Panc1 (cell line): ENCODE measurements around the gene IL34. TPM values are rescaled to one million over a fixed set of nuclear protein-coding genes. Genes with fewer than 3 reads are reported as not detected.
"Not testable (repeated sequence)": the region's sequence is repeated elsewhere in the genome, so short reads cannot be mapped to it uniquely, and the experiment has no call there.

Experiments
- ATAC-seq: fragments of 200-7000 bp; cut with Tn5 transposase; 2 replicates; pipeline ENCODE4 v1.9.1; 2020; ENCODE audit warnings: mild to moderate bottlenecking, moderate library complexity
- BruUV-seq: library from RNA; stranded (reverse); fragments of 400-500 nt; replicated peaks from 2 replicates; lab custom pipeline; 2021; lab: Mats Ljungman, UMichigan
- CTCF ChIA-PET: fragments of 300-600 bp; sonication (Branson Sonifier 250); formaldehyde crosslinking; loops from one replicate; lab custom pipeline; 2022; ENCODE audit warnings: antibody characterized with exemption; lab: Charles Lee
- POLR2A ChIA-PET: fragments of 300-600 bp; sonication (Branson Sonifier 250); formaldehyde crosslinking; loops from one replicate; lab custom pipeline; 2022; ENCODE audit warnings: antibody characterized with exemption; lab: Charles Lee
- DNase-seq: peaks from one replicate; pipeline ENCODE4 v3.0.0-alpha.2; 2010; ENCODE audit warnings: low read depth, low spot score
- H3K27ac ChIP-seq: 2 replicates; pipeline ENCODE4 v1.5.1; 2011; ENCODE audit warnings: mild to moderate bottlenecking, low read length, inconsistent platforms
- H3K27me3 ChIP-seq: fragments of 200-500 bp; sonication (Bioruptor generic); 2 replicates; pipeline ENCODE4 v1.6.0; 2014; ENCODE audit warnings: low read length, inconsistent platforms; ENCODE audit not compliant: control insufficient read depth, insufficient read depth
- H3K36me3 ChIP-seq: fragments of 200-500 bp; sonication (Bioruptor generic); 2 replicates; pipeline ENCODE4 v1.5.1; 2014; ENCODE audit warnings: inconsistent platforms, mild to moderate bottlenecking, low read length, moderate library complexity; ENCODE audit not compliant: control insufficient read depth, insufficient read depth
- H3K4me1 ChIP-seq: 2 replicates; pipeline ENCODE4 v1.5.1; 2011; ENCODE audit warnings: inconsistent platforms, mild to moderate bottlenecking, low read length, moderate library complexity; ENCODE audit not compliant: control insufficient read depth, insufficient read depth
- H3K4me3 ChIP-seq, 2 experiments: 2 replicates each; pipeline ENCODE4 v1.5.1; 2011 to 2012; ENCODE audit warnings: low read depth in 2 of 2, low read length in 2 of 2, mild to moderate bottlenecking in 2 of 2, inconsistent platforms in 1 of 2, moderate library complexity in 1 of 2
- H3K9me3 ChIP-seq: fragments of 200-500 bp; sonication (Bioruptor generic); 2 replicates; pipeline ENCODE4 v1.5.1; 2014; ENCODE audit warnings: low read depth, mild to moderate bottlenecking, inconsistent platforms, low read length, moderate library complexity; ENCODE audit not compliant: control insufficient read depth, insufficient read depth
- POLR2AphosphoS5 ChIP-seq: IDR thresholded peaks from 2 replicates; pipeline ENCODE4 v1.6.1; 2012; ENCODE audit warnings: mild to moderate bottlenecking, low read depth, low read length, moderate library complexity
- SIN3A ChIP-seq: IDR thresholded peaks from 2 replicates; pipeline ENCODE4 v1.6.1; 2012; ENCODE audit warnings: low read depth, mild to moderate bottlenecking, low read length, moderate library complexity, borderline replicate concordance; ENCODE audit not compliant: insufficient read depth
- TCF7L2 ChIP-seq: IDR thresholded peaks from 2 replicates; pipeline ENCODE4 v1.6.1; 2011; ENCODE audit warnings: mild to moderate bottlenecking, low read depth, low read length, inconsistent platforms
- in situ Hi-C: cut with HindIII; loops from 2 replicates; pipeline ENCODE4 v1.10.0; 2016; ENCODE audit warnings: low sequenced_read_pairs, low pct_unique_long_range_greater_than_20kb
- intact Hi-C: fragments of 100-400 bp; cut with micrococcal nuclease; formaldehyde crosslinking; loops from one replicate; pipeline ENCODE4 v1.10.0; 2022; ENCODE audit not compliant: unreplicated experiment
- total RNA-seq: library from RNA; stranded (reverse); gene quantifications from one replicate; pipeline ENCODE4 v1.2.1, GENCODE V29; 2021; ENCODE audit not compliant: unreplicated experiment
- TF ChIP-seq, protein P1 (sequence below), 2 experiments: IDR thresholded peaks; 2 replicates each; pipeline ENCODE4 v1.6.1; 2011 to 2012; ENCODE audit warnings: low read depth in 2 of 2, control low read depth in 1 of 2, low read length in 1 of 2, mild to moderate bottlenecking in 1 of 2, moderate library complexity in 1 of 2; ENCODE audit not compliant: insufficient read depth in 1 of 2
- TF ChIP-seq, protein P2 (sequence below): fragments of 450-650 bp; IDR thresholded peaks from 2 replicates; pipeline ENCODE4 v1.5.1; 2017; ENCODE audit warnings: mild to moderate bottlenecking

Gene IL34
- total RNA-seq, 1 experiment from 2014 or later = 5.8 TPM

DNA sequence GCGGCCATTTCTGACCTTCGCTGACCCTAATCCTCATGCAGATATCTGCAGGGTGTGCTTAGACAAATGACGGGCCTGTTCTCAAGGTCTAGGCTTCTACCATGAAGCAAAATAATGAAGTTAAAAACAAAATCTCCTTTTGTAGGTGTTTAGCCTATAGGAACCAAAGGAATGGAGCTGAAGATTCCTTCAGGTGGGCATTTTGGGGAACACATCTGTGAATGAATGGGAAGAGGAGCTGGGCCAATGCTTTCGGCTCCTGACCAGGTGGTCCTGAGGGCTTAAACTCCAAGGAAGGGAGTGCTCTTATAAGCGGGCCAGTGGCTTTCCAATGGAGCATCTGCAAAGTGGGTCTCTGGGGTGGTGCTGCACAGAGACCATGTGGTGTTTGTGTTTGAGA, 14.1 kb upstream of the IL34 start:
- Histone ChIP-seq H3K4me3 (no peak overlapping the region), H3K27ac (no peak overlapping the region), H3K36me3 (no peaks in the 10 kb centered on the region), H3K27me3 (no peaks in the 10 kb centered on the region), H3K4me1 (no peaks in the 10 kb centered on the region), H3K9me3 (no peaks in the 10 kb centered on the region)
- no TSS peak for BruUV-seq
- intact Hi-C loops (no loop called here), in situ Hi-C loops (no loop called here)
- no peak for TF ChIP-seq TCF7L2
- TF ChIP-seq, protein P1, sequence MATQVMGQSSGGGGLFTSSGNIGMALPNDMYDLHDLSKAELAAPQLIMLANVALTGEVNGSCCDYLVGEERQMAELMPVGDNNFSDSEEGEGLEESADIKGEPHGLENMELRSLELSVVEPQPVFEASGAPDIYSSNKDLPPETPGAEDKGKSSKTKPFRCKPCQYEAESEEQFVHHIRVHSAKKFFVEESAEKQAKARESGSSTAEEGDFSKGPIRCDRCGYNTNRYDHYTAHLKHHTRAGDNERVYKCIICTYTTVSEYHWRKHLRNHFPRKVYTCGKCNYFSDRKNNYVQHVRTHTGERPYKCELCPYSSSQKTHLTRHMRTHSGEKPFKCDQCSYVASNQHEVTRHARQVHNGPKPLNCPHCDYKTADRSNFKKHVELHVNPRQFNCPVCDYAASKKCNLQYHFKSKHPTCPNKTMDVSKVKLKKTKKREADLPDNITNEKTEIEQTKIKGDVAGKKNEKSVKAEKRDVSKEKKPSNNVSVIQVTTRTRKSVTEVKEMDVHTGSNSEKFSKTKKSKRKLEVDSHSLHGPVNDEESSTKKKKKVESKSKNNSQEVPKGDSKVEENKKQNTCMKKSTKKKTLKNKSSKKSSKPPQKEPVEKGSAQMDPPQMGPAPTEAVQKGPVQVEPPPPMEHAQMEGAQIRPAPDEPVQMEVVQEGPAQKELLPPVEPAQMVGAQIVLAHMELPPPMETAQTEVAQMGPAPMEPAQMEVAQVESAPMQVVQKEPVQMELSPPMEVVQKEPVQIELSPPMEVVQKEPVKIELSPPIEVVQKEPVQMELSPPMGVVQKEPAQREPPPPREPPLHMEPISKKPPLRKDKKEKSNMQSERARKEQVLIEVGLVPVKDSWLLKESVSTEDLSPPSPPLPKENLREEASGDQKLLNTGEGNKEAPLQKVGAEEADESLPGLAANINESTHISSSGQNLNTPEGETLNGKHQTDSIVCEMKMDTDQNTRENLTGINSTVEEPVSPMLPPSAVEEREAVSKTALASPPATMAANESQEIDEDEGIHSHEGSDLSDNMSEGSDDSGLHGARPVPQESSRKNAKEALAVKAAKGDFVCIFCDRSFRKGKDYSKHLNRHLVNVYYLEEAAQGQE (IDR thresholded peaks at IDR 0.05; ENCODE audit: insufficient read depth in 1 of 2, low read depth in 2 of 2, low read length in 1 of 2) = no peak
- no peak for TF ChIP-seq SIN3A
- TF ChIP-seq POLR2AphosphoS5 = no peak
- TF ChIP-seq, protein P2, sequence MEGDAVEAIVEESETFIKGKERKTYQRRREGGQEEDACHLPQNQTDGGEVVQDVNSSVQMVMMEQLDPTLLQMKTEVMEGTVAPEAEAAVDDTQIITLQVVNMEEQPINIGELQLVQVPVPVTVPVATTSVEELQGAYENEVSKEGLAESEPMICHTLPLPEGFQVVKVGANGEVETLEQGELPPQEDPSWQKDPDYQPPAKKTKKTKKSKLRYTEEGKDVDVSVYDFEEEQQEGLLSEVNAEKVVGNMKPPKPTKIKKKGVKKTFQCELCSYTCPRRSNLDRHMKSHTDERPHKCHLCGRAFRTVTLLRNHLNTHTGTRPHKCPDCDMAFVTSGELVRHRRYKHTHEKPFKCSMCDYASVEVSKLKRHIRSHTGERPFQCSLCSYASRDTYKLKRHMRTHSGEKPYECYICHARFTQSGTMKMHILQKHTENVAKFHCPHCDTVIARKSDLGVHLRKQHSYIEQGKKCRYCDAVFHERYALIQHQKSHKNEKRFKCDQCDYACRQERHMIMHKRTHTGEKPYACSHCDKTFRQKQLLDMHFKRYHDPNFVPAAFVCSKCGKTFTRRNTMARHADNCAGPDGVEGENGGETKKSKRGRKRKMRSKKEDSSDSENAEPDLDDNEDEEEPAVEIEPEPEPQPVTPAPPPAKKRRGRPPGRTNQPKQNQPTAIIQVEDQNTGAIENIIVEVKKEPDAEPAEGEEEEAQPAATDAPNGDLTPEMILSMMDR = no peak
- CTCF ChIA-PET = no interaction called here
- DNase-seq = no peak
- ATAC-seq = no peak
- POLR2A ChIA-PET = no interaction called here

DNA sequence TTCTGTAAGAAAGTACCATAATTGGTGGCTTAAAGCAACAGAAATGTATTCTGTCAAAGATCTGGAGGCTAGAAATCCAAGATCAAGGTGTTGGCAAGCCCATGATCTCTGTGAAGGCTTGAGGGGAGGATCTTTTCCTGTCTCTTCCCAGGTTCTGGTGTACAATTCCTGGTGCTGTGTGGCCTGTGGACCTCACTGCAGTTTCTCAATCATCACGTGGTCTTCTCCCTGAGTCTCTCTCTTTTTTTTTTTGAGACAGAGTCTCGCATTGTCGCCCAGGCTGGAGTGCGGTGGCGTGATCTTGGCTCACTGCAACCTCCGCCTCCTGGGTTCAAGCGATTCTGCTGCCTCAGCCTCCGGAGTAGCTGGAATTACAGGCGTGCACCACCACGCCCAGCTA, 12.7 kb upstream of the IL34 start:
- DNase-seq, H3K9me3 ChIP-seq, H3K4me1 ChIP-seq, in situ Hi-C loops, POLR2A ChIA-PET, intact Hi-C loops, H3K27ac ChIP-seq, H3K36me3 ChIP-seq, BruUV-seq, CTCF ChIA-PET, H3K27me3 ChIP-seq, ATAC-seq, H3K4me3 ChIP-seq: not testable (repeated sequence)

DNA sequence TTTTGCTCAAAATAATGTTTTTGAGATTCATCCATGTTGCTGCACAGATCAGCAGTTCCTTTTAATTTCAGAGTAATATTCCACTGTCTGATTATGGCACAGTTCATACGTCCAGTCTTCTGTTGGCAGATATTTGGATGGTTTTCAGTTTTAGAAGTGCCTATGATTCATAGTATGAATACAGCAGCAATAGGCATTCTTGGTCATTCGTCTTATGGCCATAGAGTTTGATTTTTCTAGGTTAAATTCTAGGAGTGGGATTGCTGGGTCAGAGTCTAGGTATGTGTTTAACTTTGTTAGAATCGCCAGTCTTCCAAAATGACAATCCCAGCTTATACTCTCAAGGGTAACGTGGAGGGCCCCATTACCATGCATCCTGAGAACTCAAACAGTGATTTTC, 11.5 kb upstream of the IL34 start:
- in situ Hi-C loops = no loop called here
- no peak overlapping the region for H3K27ac ChIP-seq
- DNase-seq (no peak), ATAC-seq (no peak)
- no peak overlapping the region for H3K4me3 ChIP-seq
- TF ChIP-seq TCF7L2 (no peak), POLR2AphosphoS5 (no peak), SIN3A (no peak)
- TF ChIP-seq, protein P2 = no peak
- TF ChIP-seq, protein P1 (IDR thresholded peaks at IDR 0.05; ENCODE audit: insufficient read depth in 1 of 2, low read depth in 2 of 2, low read length in 1 of 2) = no peak
- no TSS peak for BruUV-seq
- H3K9me3 ChIP-seq = no peaks in the 10 kb centered on the region
- no peaks in the 10 kb centered on the region for H3K4me1 ChIP-seq
- ChIA-PET CTCF (no interaction called here), POLR2A (interaction anchor here (0.7 kb wide), 1 partner anchor 52 kb away, joined by 6 read pairs; no protein-coding TSS in a partner anchor)
- no peaks in the 10 kb centered on the region for H3K27me3 ChIP-seq
- H3K36me3 ChIP-seq = no peaks in the 10 kb centered on the region
- intact Hi-C loops = no loop called here
